ENCODE data around the gene CRIM1. TPM values are rescaled to one million over a fixed set of nuclear protein-coding genes. Genes with fewer than 3 reads are reported as not detected.
A peak's percentile ranks its signal among the peaks of the same experiment; 100 is the strongest.

The CRIM1 gene
- total and polyA plus RNA-seq, 2 experiments from 2014 or later: 10.5 to 36.4 TPM

GRCh38 chr2:36379710-36380448, 24.3 kb downstream of the CRIM1 start:
- H3K79me2 ChIP-seq (replicated peaks; ENCODE audit: insufficient read depth): peaks cover 94% of the 10 kb centered on the region
- no peak overlapping the region for H3K4me3 Mint-ChIP-seq

More at GRCh38 chr2:36379710-36380448, 24.3 kb downstream of the CRIM1 start:
- Histone ChIP-seq H3K27ac (ENCODE audit: low read depth) (peak overlapping the region; percentile 42; the same call in 1 of the 2 replicates), H3K27me3 (ENCODE audit: insufficient read depth) (no peaks in the 10 kb centered on the region), H3K4me2 (0 out of 2 replicates have a peak overlapping the region, but pooled peaks have one; percentile 38), H3F3A (replicated peaks; ENCODE audit: low read depth) (no peaks in the 10 kb centered on the region), H4K20me1 (replicated peaks; ENCODE audit: insufficient read depth) (peaks cover 9% of the 10 kb centered on the region), H2AFZ (no peak overlapping the region), H3K4me3 (no peak overlapping the region), H3K36me3 (ENCODE audit: insufficient read depth) (no peaks in the 10 kb centered on the region), H3K4me1 (ENCODE audit: insufficient read depth) (peaks cover 83% of the 10 kb centered on the region), H3K9me2 (ENCODE audit: insufficient read depth) (no peaks in the 10 kb centered on the region)
- ATAC-seq (no peak), DNase-seq (ENCODE audit: low spot score) (no peak)
- Mint-ChIP-seq H3K9me3 (no peaks in the 10 kb centered on the region), H3K36me3 (ENCODE audit: low read depth) (peaks cover 11% of the 10 kb centered on the region), H3K4me1 (peaks cover 85% of the 10 kb centered on the region), H3K27me3 (ENCODE audit: insufficient read depth, low read depth, poor library complexity) (peaks cover 7% of the 10 kb centered on the region), H3K27ac (0 out of 2 replicates have a peak overlapping the region, but pooled peaks have one; percentile 6)
- no peak for TF ChIP-seq NANOG (IDR thresholded peaks at IDR 0.05; ENCODE audit: borderline replicate concordance)
- TF ChIP-seq ZNF331 (CRISPR knock-in tag; IDR thresholded peaks at IDR 0.05; ENCODE audit: low read depth): no peak
- no peak for TF ChIP-seq EZH2phosphoT487 (IDR thresholded peaks at IDR 0.05; ENCODE audit: unreplicated experiment)
- no peak for TF ChIP-seq JUNB (IDR thresholded peaks at IDR 0.05; ENCODE audit: unreplicated experiment)
- no peak for TF ChIP-seq ZNF462 (CRISPR knock-in tag; IDR thresholded peaks at IDR 0.05)
- no peak for TF ChIP-seq ZNF114 (CRISPR knock-in tag; IDR thresholded peaks at IDR 0.05)
- no peak for TF ChIP-seq REST (IDR thresholded peaks at IDR 0.05; ENCODE audit: unreplicated experiment)
- TF ChIP-seq EZH2 (IDR thresholded peaks at IDR 0.05; ENCODE audit: low read depth, unreplicated experiment): no peak
